ENCODE data around the gene ICE1. TPM values are rescaled to one million over a fixed set of nuclear protein-coding genes. Genes with fewer than 3 reads are reported as not detected.
"Not testable (repeated sequence)": the region's sequence is repeated elsewhere in the genome, so short reads cannot be mapped to it uniquely, and the experiment has no call there.

Gene ICE1
- total RNA-seq, 1 donor from 2014 or later = 36.4 TPM

GRCh38 chr5:5475975-5476374 is 53.5 kb downstream of the ICE1 start:
- no peak overlapping the region for H3K27ac Mint-ChIP-seq (ENCODE audit: unreplicated experiment)

GRCh38 chr5:5479578-5479977 is 57.1 kb downstream of the ICE1 start:
- not testable (repeated sequence) for H3K27me3 Mint-ChIP-seq (ENCODE audit: low read depth); H3K27ac Mint-ChIP-seq (ENCODE audit: unreplicated experiment); H3K4me3 Mint-ChIP-seq (ENCODE audit: unreplicated experiment); H3K9me3 Mint-ChIP-seq (ENCODE audit: low read depth); H3K4me1 Mint-ChIP-seq (ENCODE audit: low read depth); DNase-seq (ENCODE audit: low spot score)
- H3K36me3 Mint-ChIP-seq (ENCODE audit: low read depth) = peaks cover 35% of the 10 kb centered on the region

More at GRCh38 chr5:5475975-5476374, 53.5 kb downstream of the ICE1 start:
- TF ChIP-seq CTCF (IDR thresholded peaks at IDR 0.05) = no peak
- Mint-ChIP-seq H3K4me3 (ENCODE audit: unreplicated experiment) (no peak overlapping the region), H3K4me1 (ENCODE audit: low read depth) (no peaks in the 10 kb centered on the region), H3K27me3 (ENCODE audit: low read depth) (no peaks in the 10 kb centered on the region), H3K36me3 (ENCODE audit: low read depth) (peaks cover 36% of the 10 kb centered on the region), H3K9me3 (ENCODE audit: low read depth) (no peaks in the 10 kb centered on the region)
- DNase-seq (ENCODE audit: low spot score) = no peak

DNA sequence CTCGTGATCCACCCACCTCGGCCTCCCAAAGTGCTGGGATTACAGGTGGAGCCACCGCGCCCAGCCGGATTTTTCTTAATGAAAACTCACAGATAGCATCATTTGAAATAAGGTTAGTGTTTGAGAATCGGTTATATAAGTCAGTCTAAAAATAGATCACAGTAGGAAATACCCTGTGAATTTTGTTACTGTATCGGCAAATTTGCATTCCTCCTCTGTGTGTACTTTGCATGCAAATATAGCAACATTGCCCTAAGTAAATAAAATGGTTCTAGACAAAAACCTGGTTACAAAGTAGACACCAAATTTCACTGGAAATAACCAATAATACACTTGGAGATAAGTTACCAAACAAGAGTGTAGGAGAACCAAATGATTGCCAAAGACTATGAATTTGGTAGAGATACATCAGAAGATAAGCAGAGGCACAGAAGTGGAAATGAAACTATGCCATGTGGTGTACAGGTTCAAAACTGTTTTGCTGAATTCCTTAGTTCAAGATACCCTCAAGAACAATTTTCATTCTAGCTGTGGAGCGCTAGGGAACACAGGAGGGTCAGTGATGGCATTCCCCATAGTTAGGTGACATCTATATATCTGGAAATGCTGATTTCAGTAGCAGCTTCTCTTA is 58.1 kb downstream of the ICE1 start:
- TF ChIP-seq CTCF (IDR thresholded peaks at IDR 0.05) = no peak
- Mint-ChIP-seq H3K27me3 (ENCODE audit: low read depth) (no peaks in the 10 kb centered on the region), H3K9me3 (ENCODE audit: low read depth) (no peaks in the 10 kb centered on the region), H3K4me1 (ENCODE audit: low read depth) (no peaks in the 10 kb centered on the region), H3K36me3 (ENCODE audit: low read depth) (peaks cover 30% of the 10 kb centered on the region), H3K27ac (ENCODE audit: unreplicated experiment) (no peak overlapping the region), H3K4me3 (ENCODE audit: unreplicated experiment) (no peak overlapping the region)
- DNase-seq (ENCODE audit: low spot score) = no peak

DNA sequence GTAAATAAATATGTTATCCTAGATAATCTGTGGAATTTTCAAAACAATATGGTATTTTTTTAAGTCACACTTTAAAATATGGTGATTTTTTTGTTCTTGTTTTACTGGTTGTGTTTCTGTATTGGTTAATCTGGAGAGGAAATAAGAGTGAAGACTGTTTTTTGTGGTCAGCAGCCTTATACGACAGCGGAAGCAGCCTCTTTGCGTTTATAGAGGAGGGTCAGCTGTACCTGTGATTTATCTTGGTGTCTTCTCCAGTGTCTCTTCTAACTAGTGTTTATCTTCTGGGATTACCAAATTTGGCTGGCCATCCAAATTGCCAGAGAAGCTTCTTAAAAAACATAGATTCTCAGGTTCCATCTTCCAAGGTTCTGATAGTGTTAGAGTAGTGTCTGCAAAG is 58.7 kb downstream of the ICE1 start:
- no peaks in the 10 kb centered on the region for H3K27me3 Mint-ChIP-seq (ENCODE audit: low read depth)
- peaks cover 26% of the 10 kb centered on the region for H3K36me3 Mint-ChIP-seq (ENCODE audit: low read depth)
- no peaks in the 10 kb centered on the region for H3K9me3 Mint-ChIP-seq (ENCODE audit: low read depth)
- H3K4me3 Mint-ChIP-seq (ENCODE audit: unreplicated experiment) = no peak overlapping the region
- no peak for TF ChIP-seq CTCF (IDR thresholded peaks at IDR 0.05)
- H3K4me1 Mint-ChIP-seq (ENCODE audit: low read depth) = no peaks in the 10 kb centered on the region
- no peak for DNase-seq (ENCODE audit: low spot score)
- no peak overlapping the region for H3K27ac Mint-ChIP-seq (ENCODE audit: unreplicated experiment)

DNA sequence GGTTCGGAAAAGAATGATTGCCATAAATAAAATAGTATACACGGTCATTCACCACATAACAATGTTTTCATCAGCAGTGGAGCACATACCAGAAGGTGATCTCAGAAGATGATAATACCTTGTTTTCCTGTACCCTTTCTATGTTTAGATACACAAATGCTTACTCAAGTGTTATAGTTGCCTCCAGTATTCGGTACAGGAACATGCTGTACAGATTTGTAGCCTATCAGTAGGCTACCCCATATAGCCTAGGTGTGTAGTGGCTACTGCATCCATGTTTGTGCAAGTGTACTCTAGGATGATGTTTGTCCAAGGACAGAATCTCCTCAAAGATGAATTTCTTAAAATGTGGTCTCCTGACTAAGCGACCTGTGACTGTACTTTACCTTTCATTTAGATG is 59.2 kb downstream of the ICE1 start:
- no peak overlapping the region for H3K4me3 Mint-ChIP-seq (ENCODE audit: unreplicated experiment)
- H3K36me3 Mint-ChIP-seq (ENCODE audit: low read depth) = peaks cover 23% of the 10 kb centered on the region
- no peaks in the 10 kb centered on the region for H3K4me1 Mint-ChIP-seq (ENCODE audit: low read depth)
- H3K27ac Mint-ChIP-seq (ENCODE audit: unreplicated experiment) = no peak overlapping the region
- TF ChIP-seq CTCF (IDR thresholded peaks at IDR 0.05) = no peak
- no peaks in the 10 kb centered on the region for H3K9me3 Mint-ChIP-seq (ENCODE audit: low read depth)
- DNase-seq (ENCODE audit: low spot score) = no peak
- no peaks in the 10 kb centered on the region for H3K27me3 Mint-ChIP-seq (ENCODE audit: low read depth)

- Mint-ChIP-seq H3K27ac (ENCODE audit: unreplicated experiment) (no peak overlapping the region), H3K4me3 (ENCODE audit: unreplicated experiment) (no peak overlapping the region), H3K36me3 (ENCODE audit: low read depth) (peaks cover 14% of the 10 kb centered on the region), H3K27me3 (ENCODE audit: low read depth) (no peaks in the 10 kb centered on the region), H3K9me3 (ENCODE audit: low read depth) (no peaks in the 10 kb centered on the region), H3K4me1 (ENCODE audit: low read depth) (no peaks in the 10 kb centered on the region)
- no peak for DNase-seq (ENCODE audit: low spot score)
- TF ChIP-seq CTCF (IDR thresholded peaks at IDR 0.05) = no peak
These were observed 60.9 kb downstream of the ICE1 start for GRCh38 chr5:5483350-5483749.

Data from chondrocyte (in vitro differentiated cells).